Stimulated activated CD4-positive, alpha-beta T cell treated with anti-CD3 and anti-CD28 coated beads, Interleukin-15, amount 100 ng/mL, for 1 hour (primary cell): ENCODE results near the gene ARHGAP21.
A peak's percentile ranks its signal among the peaks of the same experiment; 100 is the strongest.

Experiments
- DNase-seq, 2 donors: peaks; one replicate each; pipeline ENCODE4 v3.0.0-alpha.2; 2020; ENCODE audit warnings: low read depth in 1 of 2, low spot score in 1 of 2

Gene ARHGAP21

GRCh38 chr10:24722676-24723385, 856 bp downstream of the ARHGAP21 start:
- peak in 1 of 2 donors; percentile 30 for DNase-seq

- no peak for DNase-seq
These were observed 1.5 kb downstream of the ARHGAP21 start for GRCh38 chr10:24722131-24722675.

- DNase-seq = no peak
These were observed 2.2 kb downstream of the ARHGAP21 start for GRCh38 chr10:24721229-24722106.

- DNase-seq = no peak
These were observed 3.6 kb downstream of the ARHGAP21 start for GRCh38 chr10:24720096-24720495.

- no peak for DNase-seq
These were observed 5.4 kb downstream of the ARHGAP21 start for GRCh38 chr10:24718031-24718855.

- DNase-seq = no peak
These were observed 7.4 kb downstream of the ARHGAP21 start for GRCh38 chr10:24716295-24716694.

GRCh38 chr10:24715246-24715769, 8.4 kb downstream of the ARHGAP21 start:
- no peak for DNase-seq

- no peak for DNase-seq
These were observed 10.6 kb downstream of the ARHGAP21 start for GRCh38 chr10:24713086-24713485.

- DNase-seq = no peak
These were observed 12.2 kb downstream of the ARHGAP21 start for GRCh38 chr10:24711465-24711864.

GRCh38 chr10:24708081-24708480, 15.6 kb downstream of the ARHGAP21 start:
- no peak for DNase-seq

GRCh38 chr10:24707445-24707844, 16.2 kb downstream of the ARHGAP21 start:
- DNase-seq = no peak

GRCh38 chr10:24706479-24707118, 17.1 kb downstream of the ARHGAP21 start:
- DNase-seq = no peak

GRCh38 chr10:24703700-24704099, 20.0 kb downstream of the ARHGAP21 start:
- no peak for DNase-seq

GRCh38 chr10:24701447-24701846, 22.2 kb downstream of the ARHGAP21 start:
- no peak for DNase-seq

- DNase-seq = no peak
These were observed 22.7 kb downstream of the ARHGAP21 start for GRCh38 chr10:24700948-24701347.

- no peak for DNase-seq
These were observed 25.4 kb downstream of the ARHGAP21 start for GRCh38 chr10:24698270-24698669.

- DNase-seq = no peak
These were observed 26.6 kb downstream of the ARHGAP21 start for GRCh38 chr10:24697080-24697479.

- no peak for DNase-seq
These were observed 28.2 kb downstream of the ARHGAP21 start for GRCh38 chr10:24695452-24695851.

- DNase-seq = no peak
These were observed 29.6 kb downstream of the ARHGAP21 start for GRCh38 chr10:24694086-24694485.

- no peak for DNase-seq
These were observed 32.6 kb downstream of the ARHGAP21 start for GRCh38 chr10:24690961-24691512.
